HG02970 (cell line): Measurements from ENCODE around the gene DTD2.
"Not testable (repeated sequence)": the region's sequence is repeated elsewhere in the genome, so short reads cannot be mapped to it uniquely, and the experiment has no call there.

ENCODE experiments used
- ATAC-seq: cut with Tn5 transposase; IDR thresholded peaks from one replicate; pipeline ENCODE4 v1.9.1; 2021; ENCODE audit warnings: mild to moderate bottlenecking, moderate library complexity, moderate number of reproducible peaks; ENCODE audit not compliant: unreplicated experiment, low FRiP score

Gene DTD2

GRCh38 chr14:31456841-31457664 lies at the start of gene DTD2:
DTD2 (minus strand) TSS chr14:31457506; CDS start chr14:31457393, 113 bp downstream.
- peak; percentile 98 for ATAC-seq

- no peak for ATAC-seq
These were observed 48.1 kb upstream of the DTD2 start for GRCh38 chr14:31505411-31505810.

DNA sequence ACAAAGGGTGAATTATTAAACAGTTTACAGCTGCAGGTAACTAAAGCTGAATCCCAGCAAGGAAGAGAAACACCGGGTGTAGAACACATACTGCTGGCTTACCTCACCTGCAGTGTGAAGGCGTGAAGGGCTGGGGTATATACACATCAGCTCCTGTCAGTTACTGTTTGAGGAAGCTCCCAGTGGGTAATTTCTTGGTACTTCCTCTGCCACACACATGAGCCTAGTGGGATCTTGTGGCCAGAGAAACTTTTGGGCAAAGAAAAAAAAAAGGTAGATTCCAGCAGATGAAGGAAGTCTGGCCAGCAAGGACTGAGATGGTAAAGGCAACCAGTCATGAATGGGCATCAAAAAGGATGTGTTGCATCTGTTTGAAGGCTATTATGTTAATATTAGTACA lies 44.6 kb upstream of the DTD2 start:
- ATAC-seq, result no peak

GRCh38 chr14:31492759-31493498 lies 35.6 kb upstream of the DTD2 start:
- no peak for ATAC-seq

- ATAC-seq, result no peak
These were observed 32.4 kb upstream of the DTD2 start for GRCh38 chr14:31489691-31490090.

DNA sequence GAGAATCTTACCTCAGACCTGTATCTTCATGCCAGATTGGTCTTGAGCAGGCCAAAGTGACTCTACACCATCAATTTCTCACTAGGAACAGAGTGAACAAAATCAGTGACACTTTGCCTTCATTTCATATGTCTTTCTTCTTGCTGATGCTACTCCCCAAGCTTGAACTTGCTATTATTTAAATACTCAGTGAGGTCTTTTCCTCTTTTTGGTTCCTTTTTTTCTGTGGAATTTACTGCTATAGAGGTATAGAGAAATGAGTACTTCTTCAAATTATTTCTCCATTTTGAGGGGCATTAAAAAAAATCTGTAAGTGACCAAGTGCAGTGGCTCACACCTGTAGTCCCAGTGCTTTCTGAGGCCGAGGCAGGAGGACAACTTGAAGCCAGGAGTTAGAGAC lies 30.6 kb upstream of the DTD2 start, which contains the start of gene GPR33:
GPR33 (minus strand) TSS at position 154 of the 400 bp plus-strand sequence. CDS start 4,074 bp downstream, outside the sequence.
- no peak for ATAC-seq

- ATAC-seq, result no peak
These were observed 29.5 kb upstream of the DTD2 start for GRCh38 chr14:31486764-31487163.

DNA sequence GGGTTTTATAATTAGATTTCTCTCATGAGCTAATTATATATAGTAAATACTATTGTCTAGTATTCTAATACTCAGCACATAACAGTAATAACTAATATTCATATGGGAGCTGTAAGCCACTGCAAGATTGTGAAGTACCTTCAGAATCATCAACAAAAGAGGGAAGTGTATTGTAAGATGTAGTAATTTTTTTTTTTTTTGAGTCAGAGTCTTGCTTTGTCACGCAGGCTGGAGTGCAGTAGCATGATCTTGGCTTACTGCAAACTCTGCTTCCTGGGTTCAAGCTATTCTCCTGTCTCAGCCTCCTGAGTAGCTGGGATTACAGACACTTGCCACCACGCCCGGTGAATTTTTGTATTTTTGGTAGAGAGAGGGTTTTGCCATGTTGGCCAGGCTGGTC lies 27.4 kb upstream of the DTD2 start:
- no peak for ATAC-seq

DNA sequence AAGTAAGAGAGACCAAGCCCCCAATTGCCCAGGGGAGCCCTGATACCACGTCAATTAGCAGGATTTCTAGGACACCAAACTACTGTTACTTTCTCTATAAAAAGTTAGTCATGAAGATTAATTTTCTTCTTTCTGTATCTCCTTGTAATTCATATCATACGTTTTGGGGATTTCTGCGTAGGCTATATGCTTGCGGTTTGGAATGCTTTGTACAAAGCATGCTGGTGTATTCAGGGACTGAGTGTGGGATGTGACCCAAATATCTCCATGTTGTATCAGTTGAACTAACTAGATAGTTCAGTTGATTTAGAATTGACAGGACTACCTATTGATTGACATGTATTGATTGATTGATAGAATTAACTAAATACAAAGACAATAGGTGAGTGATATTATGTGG lies 22.9 kb upstream of the DTD2 start:
- no peak for ATAC-seq

DNA sequence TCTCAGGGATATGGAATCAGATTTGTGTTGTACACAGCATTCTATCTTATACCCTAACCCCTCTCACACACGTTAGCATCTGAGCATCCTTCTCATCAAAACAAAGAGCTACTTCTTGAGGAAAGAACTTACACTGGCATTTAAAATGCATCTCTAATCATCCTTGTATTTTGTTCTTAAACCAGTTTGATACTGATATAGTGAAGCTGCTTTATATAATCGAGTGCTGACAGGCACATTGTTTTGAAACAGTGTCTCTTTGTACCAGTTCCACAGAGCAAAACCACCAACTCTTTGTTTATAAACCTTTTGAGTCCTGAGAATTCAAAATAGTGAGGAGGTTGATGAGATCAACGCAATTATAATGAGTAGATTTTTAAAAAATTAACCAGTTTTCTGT lies 21.7 kb upstream of the DTD2 start:
- no peak for ATAC-seq

GRCh38 chr14:31477248-31477647 lies 19.9 kb upstream of the DTD2 start:
- no peak for ATAC-seq

DNA sequence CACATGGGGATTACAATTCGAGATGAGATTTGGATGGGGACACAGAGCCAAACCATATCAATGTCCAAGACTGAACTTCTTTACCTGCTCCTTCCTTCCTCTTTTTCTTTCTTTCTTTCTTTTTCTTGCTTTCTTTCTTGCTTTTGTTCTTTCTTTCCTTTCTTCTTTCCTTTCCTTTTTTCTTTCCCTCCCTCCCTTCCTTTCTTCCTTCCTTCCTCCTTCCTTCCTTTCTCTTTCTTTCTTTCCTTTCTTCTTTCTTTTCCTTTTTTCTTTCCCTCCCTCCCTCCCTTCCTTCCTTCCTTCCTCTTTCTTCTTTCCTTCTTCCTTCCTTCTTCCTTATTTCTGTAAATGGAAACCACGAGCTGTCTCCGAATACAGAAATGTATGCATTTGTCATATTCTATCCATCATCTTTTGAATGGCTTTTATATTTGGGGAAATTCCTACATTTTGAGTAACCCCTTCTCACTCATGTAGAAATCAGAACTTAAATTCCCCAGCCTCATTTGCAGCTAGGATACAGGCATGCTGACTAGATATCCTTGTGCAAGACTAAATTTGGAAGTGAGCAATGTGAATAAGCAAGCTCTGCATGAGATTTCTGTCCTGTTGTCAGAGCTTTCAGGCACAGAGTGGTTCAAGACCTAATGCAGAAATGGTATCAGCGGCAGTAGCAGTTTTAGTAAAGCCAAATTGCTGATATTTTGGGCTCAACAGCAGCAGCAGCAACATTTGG lies 19.0 kb upstream of the DTD2 start:
- no peak for ATAC-seq

DNA sequence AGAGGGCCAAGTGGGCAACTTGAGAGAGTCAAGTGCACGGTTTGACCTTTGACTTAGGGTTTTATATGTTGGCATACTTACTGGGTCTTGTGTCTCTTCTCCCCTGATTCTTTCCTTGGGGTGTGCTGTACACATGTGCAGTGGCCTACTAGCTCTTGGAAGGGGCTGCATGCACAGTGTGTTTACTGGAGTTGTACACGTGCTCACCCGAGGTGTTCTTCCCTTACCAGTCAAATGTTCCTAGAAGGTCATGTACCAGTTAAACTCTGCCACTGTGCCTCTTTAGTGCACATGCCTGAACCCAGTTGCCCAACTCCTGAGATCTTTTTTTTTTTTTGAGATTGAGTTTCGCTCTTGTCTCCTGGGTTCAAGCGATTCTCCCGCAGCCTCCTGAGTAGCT lies 9.2 kb upstream of the DTD2 start:
- no peak for ATAC-seq

- ATAC-seq, result no peak
These were observed 7.8 kb upstream of the DTD2 start for GRCh38 chr14:31465111-31465510.

GRCh38 chr14:31462450-31462849 lies 5.1 kb upstream of the DTD2 start:
- not testable (repeated sequence) for ATAC-seq

DNA sequence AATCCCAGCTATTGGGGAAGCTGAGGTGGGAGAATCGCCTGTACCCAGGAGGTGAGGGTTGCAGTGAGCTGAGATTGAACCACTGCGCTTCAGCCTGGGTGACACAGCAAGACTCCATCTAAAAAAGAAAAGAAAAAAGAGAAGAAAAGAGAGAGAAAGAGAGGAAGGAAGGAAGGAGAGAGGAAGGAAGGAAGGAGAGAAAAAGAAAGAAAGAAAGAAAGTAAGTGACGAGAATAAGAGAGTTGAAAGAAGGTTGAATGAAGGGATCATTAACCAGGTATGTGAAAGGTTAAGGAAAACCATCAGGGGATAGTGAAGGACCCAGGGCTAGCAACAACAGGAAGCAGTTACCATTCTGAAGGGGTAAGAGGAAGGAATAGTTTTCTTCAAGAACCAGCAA lies 4.2 kb upstream of the DTD2 start:
- no peak for ATAC-seq

DNA sequence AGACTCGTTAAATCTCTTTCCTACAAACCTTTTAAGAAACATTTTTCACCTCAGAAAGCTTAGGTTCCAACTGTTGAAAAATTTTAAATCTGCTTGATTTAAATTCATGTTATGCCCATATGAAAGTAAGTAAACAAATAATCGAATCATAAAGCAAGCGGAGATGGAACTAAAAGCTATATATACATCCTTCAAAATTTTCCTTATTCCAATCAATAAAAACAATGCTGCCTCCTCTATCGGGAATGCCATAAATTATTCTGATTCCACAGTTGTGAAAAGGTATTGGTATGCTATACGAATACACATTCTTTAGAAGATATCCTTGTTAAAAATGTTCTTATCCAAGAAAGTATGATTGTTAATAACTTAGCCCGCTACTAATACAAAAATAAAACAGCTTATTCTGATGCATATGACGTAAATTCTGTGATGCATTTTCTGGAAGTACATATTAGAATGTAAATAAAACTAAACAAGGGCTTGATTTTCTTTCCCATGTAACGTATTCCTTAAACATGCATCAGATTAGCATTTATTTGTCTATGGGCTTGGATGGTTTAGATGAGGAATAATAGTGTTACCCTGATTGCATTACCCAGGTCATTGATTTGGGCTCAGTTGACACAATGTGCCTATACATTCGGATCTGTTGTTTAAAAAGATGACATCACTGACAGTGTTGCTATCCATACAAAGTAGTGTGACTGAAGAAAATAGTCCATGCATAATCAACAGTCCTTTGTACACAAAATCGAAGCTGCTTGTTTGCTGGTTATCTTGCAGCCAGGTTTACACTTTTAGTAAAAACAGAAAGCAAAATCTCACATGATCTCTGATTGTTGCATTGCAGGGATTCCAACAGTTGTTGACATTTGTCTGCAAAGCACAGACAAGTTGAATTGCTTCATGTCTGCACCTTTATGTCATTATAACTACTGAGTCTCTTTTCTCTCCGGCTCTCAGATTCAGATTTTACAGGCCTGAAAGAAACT lies 656 bp upstream of the DTD2 start:
- no peak for ATAC-seq

GRCh38 chr14:31449971-31450610 lies 7.2 kb downstream of the DTD2 start:
- no peak for ATAC-seq

GRCh38 chr14:31449136-31449535 lies 8.2 kb downstream of the DTD2 start:
- ATAC-seq, result no peak
